ENCODE data around the gene PCDHGC5. TPM values are rescaled to one million over a fixed set of nuclear protein-coding genes. Genes with fewer than 3 reads are reported as not detected.

Gene PCDHGC5
- total RNA-seq, 4 donors from 2014 or later: 0.16 to 1.5 (median 0.36) TPM; not detected in 1

DNA sequence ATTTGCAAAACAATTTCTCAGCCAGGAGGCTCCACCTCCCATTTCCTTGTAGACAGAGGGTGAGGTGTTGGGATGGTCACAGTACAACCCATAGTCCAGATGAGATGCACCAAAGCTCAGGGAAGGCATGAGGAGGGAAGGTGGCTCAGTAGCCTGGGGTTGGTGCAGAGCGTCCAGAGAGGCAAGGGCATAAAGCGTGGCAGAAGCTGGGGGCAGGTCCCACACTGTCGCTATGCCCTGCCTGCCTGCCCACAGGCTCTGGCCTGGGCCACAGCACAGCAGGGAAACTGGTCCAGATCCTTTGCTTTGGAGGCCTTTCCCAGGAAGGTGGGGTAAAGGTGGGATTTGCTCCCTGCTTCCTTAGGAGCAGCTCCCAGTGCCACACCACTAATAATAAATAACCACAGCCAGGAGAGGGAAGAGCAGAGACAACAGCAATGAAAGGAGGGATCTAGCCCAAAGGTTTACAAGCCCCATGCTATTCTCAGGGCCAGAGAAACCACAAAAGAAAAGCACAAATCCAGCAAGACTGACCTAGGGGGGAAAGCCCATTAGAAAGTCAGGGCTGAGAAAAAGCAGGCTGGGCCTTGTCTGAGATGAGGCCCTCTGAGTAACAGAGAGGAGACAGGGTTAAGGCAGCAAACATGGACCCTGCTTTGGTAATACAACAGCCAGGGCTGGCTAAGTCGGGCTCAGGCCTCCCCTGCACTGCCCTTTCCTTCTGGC, 27.2 kb downstream of the PCDHGC5 start:
- ATAC-seq: no peak
- Histone ChIP-seq H3K36me3 (peaks cover 0 to 23% of the 10 kb centered on the region in 2 donors), H3K4me3 (no peak overlapping the region), H3K4me1 (peaks cover 84 to 89% of the 10 kb centered on the region in 2 donors), H3K27me3 (no peaks in the 10 kb centered on the region), H3K27ac (peak overlapping the region; percentile 87 to 92 (median 90)), H3K9me3 (no peaks in the 10 kb centered on the region)
- DNase-seq: peak in 1 of 2 donors; percentile 9
- intact Hi-C loops (cut with DNase I; ENCODE audit: low total_unique reads) (no loop called here), in situ Hi-C loops (cut with MboI; ENCODE audit: low sequenced_read_pairs in 4 of 4) (no loop called here)
- no peak for TF ChIP-seq POLR2A (IDR thresholded peaks at IDR 0.05)
- TF ChIP-seq, protein P1, sequence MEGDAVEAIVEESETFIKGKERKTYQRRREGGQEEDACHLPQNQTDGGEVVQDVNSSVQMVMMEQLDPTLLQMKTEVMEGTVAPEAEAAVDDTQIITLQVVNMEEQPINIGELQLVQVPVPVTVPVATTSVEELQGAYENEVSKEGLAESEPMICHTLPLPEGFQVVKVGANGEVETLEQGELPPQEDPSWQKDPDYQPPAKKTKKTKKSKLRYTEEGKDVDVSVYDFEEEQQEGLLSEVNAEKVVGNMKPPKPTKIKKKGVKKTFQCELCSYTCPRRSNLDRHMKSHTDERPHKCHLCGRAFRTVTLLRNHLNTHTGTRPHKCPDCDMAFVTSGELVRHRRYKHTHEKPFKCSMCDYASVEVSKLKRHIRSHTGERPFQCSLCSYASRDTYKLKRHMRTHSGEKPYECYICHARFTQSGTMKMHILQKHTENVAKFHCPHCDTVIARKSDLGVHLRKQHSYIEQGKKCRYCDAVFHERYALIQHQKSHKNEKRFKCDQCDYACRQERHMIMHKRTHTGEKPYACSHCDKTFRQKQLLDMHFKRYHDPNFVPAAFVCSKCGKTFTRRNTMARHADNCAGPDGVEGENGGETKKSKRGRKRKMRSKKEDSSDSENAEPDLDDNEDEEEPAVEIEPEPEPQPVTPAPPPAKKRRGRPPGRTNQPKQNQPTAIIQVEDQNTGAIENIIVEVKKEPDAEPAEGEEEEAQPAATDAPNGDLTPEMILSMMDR (IDR thresholded peaks at IDR 0.05 in 4 of 5, conservative IDR thresholded peaks at IDR 0.05 in 1 of 5): no peak

DNA sequence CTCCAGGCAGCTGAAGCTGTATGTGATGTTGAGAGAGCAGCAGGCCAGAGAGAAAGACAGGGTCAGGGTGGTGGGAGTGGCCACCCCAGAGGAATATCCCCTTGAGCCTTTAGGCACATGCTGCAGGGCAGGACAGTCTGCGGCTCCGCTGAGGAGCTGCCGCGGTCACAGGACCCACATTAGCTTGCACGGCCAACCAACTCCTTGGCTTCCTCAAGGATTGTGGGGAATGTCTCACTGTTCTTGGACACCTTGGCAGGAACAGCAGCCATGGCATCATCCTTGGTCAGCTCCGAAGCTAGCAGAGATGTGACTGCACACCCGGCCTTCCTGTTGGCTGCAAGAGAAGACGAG, 27.8 kb downstream of the PCDHGC5 start:
- DNase-seq: peak; percentile 44 to 76
- Histone ChIP-seq H3K36me3 (peaks cover 0 to 17% of the 10 kb centered on the region in 2 donors), H3K9me3 (no peaks in the 10 kb centered on the region), H3K27ac (peak overlapping the region; percentile 87 to 92 (median 90)), H3K27me3 (no peaks in the 10 kb centered on the region), H3K4me1 (peaks cover 89 to 93% of the 10 kb centered on the region in 2 donors), H3K4me3 (no peak overlapping the region)
- in situ Hi-C loops (cut with MboI; ENCODE audit: low sequenced_read_pairs in 4 of 4): no loop called here
- intact Hi-C loops (cut with DNase I; ENCODE audit: low total_unique reads): no loop called here
- TF ChIP-seq, protein P1 (IDR thresholded peaks at IDR 0.05 in 4 of 5, conservative IDR thresholded peaks at IDR 0.05 in 1 of 5): no peak
- TF ChIP-seq POLR2A (IDR thresholded peaks at IDR 0.05): no peak
- no peak for ATAC-seq

DNA sequence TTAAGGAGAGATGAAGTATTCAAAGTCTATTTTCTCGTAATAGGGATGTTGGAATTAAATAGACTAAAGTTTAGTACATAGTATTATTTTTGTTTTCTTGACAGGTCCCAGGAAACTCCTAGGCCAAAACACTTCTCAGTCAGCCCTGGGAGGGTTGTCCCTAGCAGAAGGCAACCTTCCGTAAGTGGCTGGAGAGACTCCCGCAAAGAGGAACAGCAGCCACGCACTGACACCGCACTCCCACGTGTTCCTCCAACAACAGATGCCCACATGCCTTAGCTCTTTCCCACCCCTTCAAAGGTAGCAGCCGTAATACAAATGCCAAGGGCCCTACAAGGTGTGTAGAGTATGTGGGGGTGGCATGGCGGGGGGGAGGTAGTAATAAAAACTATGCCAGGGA, 28.4 kb downstream of the PCDHGC5 start:
- Histone ChIP-seq H3K27ac (peak overlapping the region; percentile 87 to 92 (median 90)), H3K36me3 (peaks cover 0 to 14% of the 10 kb centered on the region in 2 donors), H3K4me3 (no peak overlapping the region), H3K27me3 (no peaks in the 10 kb centered on the region), H3K4me1 (peaks cover 96 to 99% of the 10 kb centered on the region in 2 donors), H3K9me3 (no peaks in the 10 kb centered on the region)
- TF ChIP-seq POLR2A (IDR thresholded peaks at IDR 0.05): no peak
- TF ChIP-seq, protein P1 (IDR thresholded peaks at IDR 0.05 in 4 of 5, conservative IDR thresholded peaks at IDR 0.05 in 1 of 5): no peak
- ATAC-seq (no peak), DNase-seq (peak in 1 of 2 donors; percentile 31)
- in situ Hi-C loops (cut with MboI; ENCODE audit: low sequenced_read_pairs in 4 of 4): no loop called here
- intact Hi-C loops (cut with DNase I; ENCODE audit: low total_unique reads): no loop called here

DNA sequence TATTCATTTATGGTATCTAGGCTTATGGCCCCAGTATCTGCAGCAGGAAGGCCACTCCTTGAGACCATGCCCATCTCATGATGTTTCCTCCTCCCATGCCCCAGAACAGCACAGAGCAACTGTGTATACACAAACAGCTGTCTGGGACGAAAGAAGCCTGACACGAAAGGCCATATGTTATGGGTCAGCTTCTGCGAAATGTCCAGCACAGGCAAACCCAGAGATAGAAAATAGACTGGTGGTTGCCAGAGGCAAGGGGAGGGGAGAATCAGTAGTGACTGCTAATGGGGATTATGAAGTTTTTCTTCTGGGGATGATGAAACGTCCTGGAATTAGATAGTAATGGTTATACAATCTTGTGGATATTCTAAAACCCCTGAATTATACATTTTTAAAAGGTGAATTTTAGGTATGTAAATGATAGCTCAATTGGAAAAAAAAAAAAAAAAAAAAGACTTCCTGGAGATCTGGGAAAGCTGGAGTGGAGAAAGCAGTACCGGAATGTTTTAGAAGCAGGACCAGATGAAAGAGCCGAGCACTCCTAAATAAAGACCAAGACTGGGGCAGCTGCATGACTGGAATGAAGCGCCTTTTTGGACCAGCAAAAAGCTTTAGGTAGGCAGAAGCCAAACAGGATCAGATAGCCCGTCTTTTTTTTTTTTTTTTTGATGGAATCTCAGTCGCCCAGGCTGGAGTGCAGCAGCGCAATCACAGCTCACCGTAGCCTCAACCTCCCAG, 29.2 kb downstream of the PCDHGC5 start:
- intact Hi-C loops (cut with DNase I; ENCODE audit: low total_unique reads) (no loop called here), in situ Hi-C loops (cut with MboI; ENCODE audit: low sequenced_read_pairs in 4 of 4) (no loop called here)
- peaks cover 98% of the 10 kb centered on the region in 2 donors for H3K4me1 ChIP-seq
- ATAC-seq (no peak), DNase-seq (peak in 1 of 2 donors; percentile 28)
- TF ChIP-seq, protein P1 (IDR thresholded peaks at IDR 0.05 in 4 of 5, conservative IDR thresholded peaks at IDR 0.05 in 1 of 5): no peak
- TF ChIP-seq POLR2A (IDR thresholded peaks at IDR 0.05): no peak
- H3K27me3 ChIP-seq: no peaks in the 10 kb centered on the region
- no peak overlapping the region for H3K4me3 ChIP-seq
- H3K36me3 ChIP-seq: peaks cover 0 to 18% of the 10 kb centered on the region in 2 donors
- no peaks in the 10 kb centered on the region for H3K9me3 ChIP-seq
- peak overlapping the region; percentile 87 to 92 (median 90) for H3K27ac ChIP-seq

Measured in gastrocnemius medialis (tissue), 4 donors.